ENCODE measurements around the gene CPT1B.
"Not testable (repeated sequence)": the region's sequence is repeated elsewhere in the genome, so short reads cannot be mapped to it uniquely, and the experiment has no call there.

CPT1B gene

GRCh38 chr22:50609599-50609998, 31.4 kb upstream of the CPT1B start:
- DNase-seq (ENCODE audit: low read depth in 2 of 2), result no peak

- no peak for DNase-seq (ENCODE audit: low read depth in 2 of 2)
These were observed 30.8 kb upstream of the CPT1B start for GRCh38 chr22:50608996-50609395.

GRCh38 chr22:50608058-50608840, 30.0 kb upstream of the CPT1B start:
- DNase-seq (ENCODE audit: low read depth in 2 of 2), result not testable (repeated sequence)

GRCh38 chr22:50607659-50608020, 29.4 kb upstream of the CPT1B start:
- DNase-seq (ENCODE audit: low read depth in 2 of 2), result no peak

GRCh38 chr22:50606946-50607658, 28.9 kb upstream of the CPT1B start:
- no peak for DNase-seq (ENCODE audit: low read depth in 2 of 2)

- no peak for DNase-seq (ENCODE audit: low read depth in 2 of 2)
These were observed 28.1 kb upstream of the CPT1B start for GRCh38 chr22:50606165-50606945.

GRCh38 chr22:50605613-50606074, 27.4 kb upstream of the CPT1B start:
- DNase-seq (ENCODE audit: low read depth in 2 of 2), result no peak

- DNase-seq (ENCODE audit: low read depth in 2 of 2), result no peak
These were observed 26.9 kb upstream of the CPT1B start for GRCh38 chr22:50605002-50605612.

GRCh38 chr22:50604256-50605001, 26.2 kb upstream of the CPT1B start:
- DNase-seq (ENCODE audit: low read depth in 2 of 2), result no peak

- DNase-seq (ENCODE audit: low read depth in 2 of 2), result no peak
These were observed 25.5 kb upstream of the CPT1B start for GRCh38 chr22:50603511-50604255.

- no peak for DNase-seq (ENCODE audit: low read depth in 2 of 2)
These were observed 24.1 kb upstream of the CPT1B start for GRCh38 chr22:50602338-50602700.

GRCh38 chr22:50601669-50602337, 23.6 kb upstream of the CPT1B start:
- no peak for DNase-seq (ENCODE audit: low read depth in 2 of 2)

- no peak for DNase-seq (ENCODE audit: low read depth in 2 of 2)
These were observed 22.9 kb upstream of the CPT1B start for GRCh38 chr22:50600967-50601668.

GRCh38 chr22:50600538-50600937, 22.3 kb upstream of the CPT1B start, which contains the start of gene MAPK8IP2:
TSS of gene MAPK8IP2 (plus strand) at chr22:50600793. CDS start at chr22:50600819, 26 bp downstream.
- no peak for DNase-seq (ENCODE audit: low read depth in 2 of 2)

GRCh38 chr22:50599816-50600455, 21.7 kb upstream of the CPT1B start:
- DNase-seq (ENCODE audit: low read depth in 2 of 2), result peak in 1 of 2 donors; percentile 47

- no peak for DNase-seq (ENCODE audit: low read depth in 2 of 2)
These were observed 18.9 kb upstream of the CPT1B start for GRCh38 chr22:50597097-50597496.

- no peak for DNase-seq (ENCODE audit: low read depth in 2 of 2)
These were observed 17.0 kb upstream of the CPT1B start for GRCh38 chr22:50595189-50595588.

GRCh38 chr22:50587407-50587806, 9.2 kb upstream of the CPT1B start:
- no peak for DNase-seq (ENCODE audit: low read depth in 2 of 2)

- no peak for DNase-seq (ENCODE audit: low read depth in 2 of 2)
These were observed 8.2 kb upstream of the CPT1B start for GRCh38 chr22:50586416-50586815.
